HG03460 (cell line): Measurements from ENCODE around the gene GTF2H4.
"Not testable (repeated sequence)": the region's sequence is repeated elsewhere in the genome, so short reads cannot be mapped to it uniquely, and the experiment has no call there.

Experiments used
- ATAC-seq: cut with Tn5 transposase; IDR thresholded peaks from one replicate; pipeline ENCODE4 v1.9.1; 2021; ENCODE audit not compliant: unreplicated experiment

Gene GTF2H4

GRCh38 chr6:30893666-30894065 is 14.3 kb upstream of the GTF2H4 start:
- ATAC-seq = no peak

GRCh38 chr6:30894381-30894780 is 13.6 kb upstream of the GTF2H4 start:
- no peak for ATAC-seq

GRCh38 chr6:30894935-30895334 is 13.1 kb upstream of the GTF2H4 start:
- ATAC-seq = no peak

GRCh38 chr6:30895343-30895742 is 12.7 kb upstream of the GTF2H4 start:
- ATAC-seq = no peak

- ATAC-seq = no peak
These were observed 11.5 kb upstream of the GTF2H4 start for GRCh38 chr6:30896541-30896940.

- no peak for ATAC-seq
These were observed 10.1 kb upstream of the GTF2H4 start for GRCh38 chr6:30897882-30898281.

- no peak for ATAC-seq
These were observed 9.2 kb upstream of the GTF2H4 start for GRCh38 chr6:30898750-30899360.

- ATAC-seq = no peak
These were observed 7.1 kb upstream of the GTF2H4 start for GRCh38 chr6:30900863-30901417.

- no peak for ATAC-seq
These were observed 6.6 kb upstream of the GTF2H4 start for GRCh38 chr6:30901436-30901835.

- not testable (repeated sequence) for ATAC-seq
These were observed 5.8 kb upstream of the GTF2H4 start for GRCh38 chr6:30902196-30902595.

- ATAC-seq = no peak
These were observed 5.3 kb upstream of the GTF2H4 start for GRCh38 chr6:30902709-30903108.

GRCh38 chr6:30903236-30903635 is 4.8 kb upstream of the GTF2H4 start:
- ATAC-seq = no peak

GRCh38 chr6:30907290-30907757 is 683 bp upstream of the GTF2H4 start:
- ATAC-seq = not testable (repeated sequence)

- no peak for ATAC-seq
These were observed 693 bp downstream of the GTF2H4 start for GRCh38 chr6:30908700-30909099.

- ATAC-seq = not testable (repeated sequence)
These were observed 2.5 kb downstream of the GTF2H4 start for GRCh38 chr6:30910473-30910872.

GRCh38 chr6:30912746-30913520 is 4.9 kb downstream of the GTF2H4 start:
- no peak for ATAC-seq

GRCh38 chr6:30913721-30914075 is 5.7 kb downstream of the GTF2H4 start:
- ATAC-seq = no peak

GRCh38 chr6:30914076-30914853 is 6.3 kb downstream of the GTF2H4 start, which contains the start of gene VARS2:
VARS2 (plus strand) TSS chr6:30914238; CDS start chr6:30914837, 599 bp downstream.
- peak; percentile 72 for ATAC-seq

- no peak for ATAC-seq
These were observed 7.0 kb downstream of the GTF2H4 start for GRCh38 chr6:30914854-30915590.

GRCh38 chr6:30915591-30915946 is 7.6 kb downstream of the GTF2H4 start:
- no peak for ATAC-seq

GRCh38 chr6:30917041-30917440 is 9.0 kb downstream of the GTF2H4 start:
- ATAC-seq = no peak
